Mesothelial cell of epicardium (in vitro differentiated cells): ENCODE data around the gene IPO9. TPM values are rescaled to one million over a fixed set of nuclear protein-coding genes. Genes with fewer than 3 reads are reported as not detected.

Experiments used
- DNase-seq, 2 experiments: peaks; one replicate each; pipeline ENCODE4 v3.0.0; 2021; ENCODE audit warnings: low spot score in 2 of 2; ENCODE audit not compliant: unreplicated experiment in 2 of 2
- H3K27ac Mint-ChIP-seq: 2 replicates; pipeline ENCODE4 v1.8.0; 2021; ENCODE audit warnings: mixed read lengths
- H3K27me3 Mint-ChIP-seq: 2 replicates; pipeline ENCODE4 v1.8.0; 2021; ENCODE audit warnings: low read depth, mixed read lengths
- H3K36me3 Mint-ChIP-seq: 2 replicates; pipeline ENCODE4 v1.8.0; 2021; ENCODE audit warnings: mixed read lengths
- H3K4me1 Mint-ChIP-seq: 2 replicates; pipeline ENCODE4 v1.8.0; 2021; ENCODE audit warnings: mixed read lengths
- H3K4me3 Mint-ChIP-seq: 2 replicates; pipeline ENCODE4 v1.8.0; 2021; ENCODE audit warnings: mild to moderate bottlenecking, moderate library complexity, mixed read lengths
- H3K9me3 Mint-ChIP-seq: 2 replicates; pipeline ENCODE4 v1.8.0; 2021; ENCODE audit warnings: mixed read lengths
- total RNA-seq: library from RNA; stranded (reverse); gene quantifications from 3 replicates; pipeline ENCODE4 v1.2.1, GENCODE V29; 2021
- TF ChIP-seq, protein P1 (sequence below): fragments of 200-600 bp; sonication (generic); IDR thresholded peaks from one replicate; pipeline ENCODE4 v1.5.0; 2021; ENCODE audit warnings: antibody characterized with exemption; ENCODE audit not compliant: unreplicated experiment

IPO9 gene
- total RNA-seq, result 80.1 to 87.8 TPM (median 84.9 TPM) in 3 replicates

DNA sequence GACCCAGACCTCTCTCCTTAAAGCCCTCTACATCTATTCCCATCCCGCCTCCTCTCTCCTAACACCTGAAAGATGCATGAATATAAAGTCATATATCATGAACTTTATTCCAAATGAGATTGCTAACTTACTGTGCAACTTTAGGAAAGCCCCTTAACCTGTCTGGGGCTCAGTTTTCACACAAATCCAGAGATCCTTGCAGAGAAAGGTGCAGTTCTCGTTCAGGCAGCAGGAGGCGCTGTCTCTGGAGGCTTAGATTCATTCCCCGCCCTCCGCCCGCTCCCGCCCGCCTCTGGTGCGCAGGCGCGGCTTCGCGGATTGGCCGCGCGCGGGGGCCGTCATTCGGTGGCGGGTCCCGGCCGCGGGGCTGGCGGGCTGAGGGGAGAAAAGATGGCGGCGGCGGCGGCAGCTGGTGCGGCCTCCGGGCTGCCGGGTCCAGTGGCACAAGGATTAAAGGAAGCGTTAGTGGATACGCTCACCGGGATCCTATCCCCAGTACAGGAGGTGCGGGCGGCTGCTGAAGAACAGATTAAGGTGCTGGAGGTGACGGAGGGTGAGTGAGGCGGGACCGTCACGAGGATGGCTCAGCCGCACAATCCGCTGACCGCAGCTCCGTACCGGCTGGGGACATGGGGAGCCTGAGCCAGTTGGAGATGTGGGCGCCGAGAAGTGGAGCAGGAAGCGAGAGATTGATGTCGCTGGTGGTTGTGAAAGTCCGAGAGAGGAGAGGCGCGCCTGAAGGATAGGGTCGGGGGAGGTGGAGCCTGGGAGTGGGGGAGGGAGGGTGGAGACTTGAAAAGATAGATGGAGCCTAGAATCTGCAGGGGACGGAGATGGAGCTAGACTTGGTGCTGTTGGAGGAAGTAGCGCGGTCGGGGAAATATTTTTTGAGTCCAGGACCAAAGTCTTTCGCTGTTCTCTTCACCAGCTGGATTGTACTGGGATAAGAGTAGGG, at the start of gene IPO9:
Gene IPO9, plus strand, starts transcription at position 338 of the 955 bp plus-strand sequence. Its CDS starts 53 bp downstream, at position 391.
- peaks cover 46% of the 10 kb centered on the region for H3K4me1 Mint-ChIP-seq
- H3K27ac Mint-ChIP-seq, result peak within 1 kb of the TSS; percentile 96
- H3K9me3 Mint-ChIP-seq, result no peaks in the 10 kb centered on the region
- peaks cover 2% of the 10 kb centered on the region for H3K36me3 Mint-ChIP-seq
- H3K4me3 Mint-ChIP-seq, result peak within 1 kb of the TSS; percentile 96
- TF ChIP-seq, protein P1, sequence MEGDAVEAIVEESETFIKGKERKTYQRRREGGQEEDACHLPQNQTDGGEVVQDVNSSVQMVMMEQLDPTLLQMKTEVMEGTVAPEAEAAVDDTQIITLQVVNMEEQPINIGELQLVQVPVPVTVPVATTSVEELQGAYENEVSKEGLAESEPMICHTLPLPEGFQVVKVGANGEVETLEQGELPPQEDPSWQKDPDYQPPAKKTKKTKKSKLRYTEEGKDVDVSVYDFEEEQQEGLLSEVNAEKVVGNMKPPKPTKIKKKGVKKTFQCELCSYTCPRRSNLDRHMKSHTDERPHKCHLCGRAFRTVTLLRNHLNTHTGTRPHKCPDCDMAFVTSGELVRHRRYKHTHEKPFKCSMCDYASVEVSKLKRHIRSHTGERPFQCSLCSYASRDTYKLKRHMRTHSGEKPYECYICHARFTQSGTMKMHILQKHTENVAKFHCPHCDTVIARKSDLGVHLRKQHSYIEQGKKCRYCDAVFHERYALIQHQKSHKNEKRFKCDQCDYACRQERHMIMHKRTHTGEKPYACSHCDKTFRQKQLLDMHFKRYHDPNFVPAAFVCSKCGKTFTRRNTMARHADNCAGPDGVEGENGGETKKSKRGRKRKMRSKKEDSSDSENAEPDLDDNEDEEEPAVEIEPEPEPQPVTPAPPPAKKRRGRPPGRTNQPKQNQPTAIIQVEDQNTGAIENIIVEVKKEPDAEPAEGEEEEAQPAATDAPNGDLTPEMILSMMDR, result peak; percentile 95
- no peaks in the 10 kb centered on the region for H3K27me3 Mint-ChIP-seq
- peak; percentile 93 to 97 for DNase-seq

DNA sequence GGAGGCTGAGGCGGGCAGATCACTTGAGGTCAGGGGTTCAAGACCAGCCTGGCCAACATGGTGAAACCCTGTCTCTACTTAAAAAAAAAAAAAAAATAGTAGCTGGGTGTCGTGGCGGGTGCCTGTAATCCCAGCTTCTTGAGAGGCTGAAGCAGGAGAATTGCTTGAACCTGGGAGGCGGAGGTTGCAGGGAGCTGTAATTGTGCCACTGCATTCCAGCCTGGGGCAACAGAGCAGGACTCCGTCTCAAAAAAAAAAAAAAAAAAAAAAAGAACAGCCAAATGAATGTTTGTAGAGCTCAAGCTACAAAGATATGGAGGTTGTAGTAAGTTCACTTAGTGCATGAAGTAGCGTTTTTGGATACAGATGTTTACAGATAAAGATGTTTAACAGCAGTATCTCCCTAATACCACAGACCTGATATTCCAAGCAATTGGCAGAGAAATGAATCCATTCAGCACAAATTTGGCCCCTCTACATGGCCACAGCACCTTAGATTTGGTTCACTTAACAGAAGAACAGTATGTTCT, 49.5 kb upstream of the IPO9 start:
- no peaks in the 10 kb centered on the region for H3K27me3 Mint-ChIP-seq
- peak overlapping the region; percentile 2 for H3K27ac Mint-ChIP-seq
- peaks cover 38% of the 10 kb centered on the region for H3K36me3 Mint-ChIP-seq
- H3K4me1 Mint-ChIP-seq, result peaks cover 50% of the 10 kb centered on the region
- DNase-seq, result no peak
- H3K4me3 Mint-ChIP-seq, result no peak overlapping the region
- no peaks in the 10 kb centered on the region for H3K9me3 Mint-ChIP-seq
- TF ChIP-seq, protein P1, result no peak

DNA sequence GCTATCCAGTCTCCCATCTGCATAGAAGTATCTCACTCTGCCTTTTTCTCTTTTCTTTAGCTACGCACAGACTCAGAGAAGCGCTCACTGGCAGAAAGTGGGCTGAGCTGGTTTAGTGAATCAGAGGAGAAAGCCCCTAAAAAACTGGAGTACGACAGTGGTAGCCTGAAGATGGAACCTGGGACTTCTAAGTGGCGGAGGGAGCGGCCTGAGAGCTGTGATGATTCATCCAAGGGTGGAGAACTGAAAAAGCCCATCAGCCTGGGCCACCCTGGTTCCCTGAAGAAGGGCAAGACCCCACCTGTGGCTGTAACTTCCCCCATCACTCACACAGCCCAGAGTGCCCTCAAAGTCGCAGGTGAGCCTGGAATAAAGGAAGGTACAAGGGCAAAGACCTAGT, 48.0 kb upstream of the IPO9 start:
- Mint-ChIP-seq H3K4me1 (peaks cover 48% of the 10 kb centered on the region), H3K4me3 (no peak overlapping the region), H3K9me3 (no peaks in the 10 kb centered on the region), H3K27ac (peak overlapping the region; percentile 40), H3K36me3 (peaks cover 41% of the 10 kb centered on the region), H3K27me3 (no peaks in the 10 kb centered on the region)
- no peak for DNase-seq
- TF ChIP-seq, protein P1, result no peak

DNA sequence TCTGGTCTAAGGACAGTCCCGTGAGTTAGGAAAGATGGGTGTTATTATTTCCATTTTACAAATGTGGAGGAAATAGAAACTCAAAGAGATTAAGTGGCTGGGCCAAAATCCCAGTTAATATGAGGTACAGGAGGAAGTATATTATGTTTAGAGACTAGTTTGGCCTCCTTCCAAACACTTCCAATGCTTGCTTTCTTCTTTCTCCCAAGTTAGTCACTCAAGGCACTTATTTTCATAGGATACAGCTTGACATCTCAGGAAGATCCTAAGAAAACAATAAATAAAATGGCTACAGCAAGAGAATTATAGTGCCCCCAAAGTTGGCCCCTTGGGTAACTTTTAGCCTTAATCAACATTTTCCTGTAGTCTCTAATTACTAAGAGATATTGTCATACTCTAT, 47.5 kb upstream of the IPO9 start:
- peaks cover 46% of the 10 kb centered on the region for H3K36me3 Mint-ChIP-seq
- peaks cover 48% of the 10 kb centered on the region for H3K4me1 Mint-ChIP-seq
- H3K27me3 Mint-ChIP-seq, result no peaks in the 10 kb centered on the region
- no peak overlapping the region for H3K4me3 Mint-ChIP-seq
- H3K9me3 Mint-ChIP-seq, result no peaks in the 10 kb centered on the region
- H3K27ac Mint-ChIP-seq, result peak overlapping the region; percentile 40
- no peak for DNase-seq
- TF ChIP-seq, protein P1, result no peak

DNA sequence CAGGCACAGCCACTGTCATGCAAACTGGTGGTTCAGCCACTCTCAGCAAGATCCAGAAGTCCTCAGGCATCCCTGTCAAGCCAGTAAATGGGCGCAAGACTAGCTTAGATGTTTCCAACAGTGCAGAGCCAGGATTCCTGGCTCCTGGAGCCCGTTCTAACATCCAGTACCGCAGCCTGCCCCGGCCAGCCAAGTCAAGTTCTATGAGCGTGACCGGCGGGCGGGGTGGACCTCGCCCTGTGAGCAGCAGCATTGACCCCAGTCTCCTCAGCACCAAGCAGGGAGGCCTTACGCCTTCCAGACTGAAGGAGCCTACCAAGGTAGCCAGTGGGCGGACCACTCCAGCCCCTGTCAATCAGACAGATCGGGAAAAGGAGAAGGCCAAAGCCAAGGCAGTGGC, 46.6 kb upstream of the IPO9 start:
- DNase-seq, result no peak
- Mint-ChIP-seq H3K4me1 (peaks cover 42% of the 10 kb centered on the region), H3K27ac (no peak overlapping the region), H3K9me3 (no peaks in the 10 kb centered on the region), H3K27me3 (no peaks in the 10 kb centered on the region), H3K4me3 (no peak overlapping the region), H3K36me3 (peaks cover 51% of the 10 kb centered on the region)
- TF ChIP-seq, protein P1, result no peak
